UCSD-AML1 (cell line): ENCODE measurements around the gene LIN28A.

Experiments
- DNase-seq: peaks from one replicate; lab custom pipeline; 2025; ENCODE audit not compliant: unreplicated experiment; lab: John Stamatoyannopoulos, UW

LIN28A gene

DNA sequence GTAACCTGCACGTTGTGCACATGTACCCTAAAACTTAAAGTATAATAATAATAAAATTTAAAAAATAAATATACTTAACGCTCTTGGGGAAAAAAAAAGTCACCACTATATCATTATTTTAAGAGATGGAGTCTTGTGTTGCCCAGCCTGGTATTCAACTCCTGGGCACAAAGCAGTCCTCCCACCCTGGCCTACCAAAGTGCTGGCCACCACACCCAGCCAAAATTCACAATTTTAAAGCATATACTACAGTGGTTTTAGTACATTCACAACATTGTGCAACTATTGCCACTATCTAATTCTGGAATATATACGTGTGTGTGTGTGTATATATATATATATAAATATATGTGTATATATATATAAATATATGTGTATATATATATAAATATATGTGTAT lies 67.5 kb downstream of the LIN28A start:
- no peak for DNase-seq

- DNase-seq: no peak
These were observed 68.4 kb downstream of the LIN28A start for GRCh38 chr1:26478988-26479387.
